ENCODE measurements around the gene CFAP90. TPM values are rescaled to one million over a fixed set of nuclear protein-coding genes. Genes with fewer than 3 reads are reported as not detected.

Gene CFAP90
- total RNA-seq (2012; rRNA removed), result not detected in 2 replicates

- Histone ChIP-seq H3K4me3 (ENCODE audit: low read length) (peak within 1 kb of the TSS; percentile 68), H3K9me3 (replicated peaks; ENCODE audit: low read length) (no peaks in the 10 kb centered on the region), H3K4me2 (ENCODE audit: low read length) (peak within 1 kb of the TSS; percentile 88), H3K36me3 (ENCODE audit: insufficient read depth, low read length) (no peaks in the 10 kb centered on the region), H3K9ac (ENCODE audit: low read depth, low read length) (no peak within 1 kb of the TSS), H3K4me1 (ENCODE audit: control insufficient read depth, insufficient read depth, low read length) (peaks cover 4% of the 10 kb centered on the region), H3K27me3 (ENCODE audit: control insufficient read depth, insufficient read depth, low read length) (peaks cover 30% of the 10 kb centered on the region)
These were observed at the start of gene CFAP90 for GRCh38 chr5:7850395-7851239. Gene CFAP90, minus strand, starts transcription at chr5:7851133. Its CDS starts 112 bp downstream, at chr5:7851021.

GRCh38 chr5:7897014-7897600 is 46.2 kb upstream of the CFAP90 start:
- H3K36me3 ChIP-seq (ENCODE audit: insufficient read depth, low read length), result peaks cover 79% of the 10 kb centered on the region
- no peak overlapping the region for H3K4me3 ChIP-seq (ENCODE audit: low read length)
- H3K9ac ChIP-seq (ENCODE audit: low read depth, low read length), result no peak overlapping the region
- no peaks in the 10 kb centered on the region for H3K27me3 ChIP-seq (ENCODE audit: control insufficient read depth, insufficient read depth, low read length)
- no peaks in the 10 kb centered on the region for H3K9me3 ChIP-seq (replicated peaks; ENCODE audit: low read length)
- no peaks in the 10 kb centered on the region for H3K4me1 ChIP-seq (ENCODE audit: control insufficient read depth, insufficient read depth, low read length)
- no peak overlapping the region for H3K4me2 ChIP-seq (ENCODE audit: low read length)

- Histone ChIP-seq H3K9ac (ENCODE audit: low read depth, low read length) (no peak overlapping the region), H3K27me3 (ENCODE audit: control insufficient read depth, insufficient read depth, low read length) (no peaks in the 10 kb centered on the region), H3K9me3 (replicated peaks; ENCODE audit: low read length) (no peaks in the 10 kb centered on the region), H3K36me3 (ENCODE audit: insufficient read depth, low read length) (peaks cover 76% of the 10 kb centered on the region), H3K4me2 (ENCODE audit: low read length) (no peak overlapping the region), H3K4me1 (ENCODE audit: control insufficient read depth, insufficient read depth, low read length) (no peaks in the 10 kb centered on the region), H3K4me3 (ENCODE audit: low read length) (no peak overlapping the region)
These were observed 43.9 kb upstream of the CFAP90 start for GRCh38 chr5:7894860-7895259.

GRCh38 chr5:7894439-7894838 is 43.5 kb upstream of the CFAP90 start:
- Histone ChIP-seq H3K4me1 (ENCODE audit: control insufficient read depth, insufficient read depth, low read length) (no peaks in the 10 kb centered on the region), H3K9ac (ENCODE audit: low read depth, low read length) (no peak overlapping the region)

GRCh38 chr5:7888901-7889300 is 38.0 kb upstream of the CFAP90 start:
- Histone ChIP-seq H3K36me3 (ENCODE audit: insufficient read depth, low read length) (peaks cover 61% of the 10 kb centered on the region), H3K9me3 (replicated peaks; ENCODE audit: low read length) (no peaks in the 10 kb centered on the region), H3K4me2 (ENCODE audit: low read length) (no peak overlapping the region), H3K27me3 (ENCODE audit: control insufficient read depth, insufficient read depth, low read length) (no peaks in the 10 kb centered on the region), H3K9ac (ENCODE audit: low read depth, low read length) (no peak overlapping the region), H3K4me1 (ENCODE audit: control insufficient read depth, insufficient read depth, low read length) (peaks cover 8% of the 10 kb centered on the region), H3K4me3 (ENCODE audit: low read length) (no peak overlapping the region)

More at GRCh38 chr5:7894439-7894838, 43.5 kb upstream of the CFAP90 start:
- H3K4me2 ChIP-seq (ENCODE audit: low read length), result no peak overlapping the region
- H3K4me3 ChIP-seq (ENCODE audit: low read length), result no peak overlapping the region
- H3K9me3 ChIP-seq (replicated peaks; ENCODE audit: low read length), result no peaks in the 10 kb centered on the region
- H3K27me3 ChIP-seq (ENCODE audit: control insufficient read depth, insufficient read depth, low read length), result no peaks in the 10 kb centered on the region
- peaks cover 78% of the 10 kb centered on the region for H3K36me3 ChIP-seq (ENCODE audit: insufficient read depth, low read length)

- Histone ChIP-seq H3K4me3 (ENCODE audit: low read length) (no peak overlapping the region), H3K9me3 (replicated peaks; ENCODE audit: low read length) (no peaks in the 10 kb centered on the region), H3K27me3 (ENCODE audit: control insufficient read depth, insufficient read depth, low read length) (no peaks in the 10 kb centered on the region), H3K9ac (ENCODE audit: low read depth, low read length) (no peak overlapping the region), H3K4me1 (ENCODE audit: control insufficient read depth, insufficient read depth, low read length) (peaks cover 8% of the 10 kb centered on the region), H3K4me2 (ENCODE audit: low read length) (no peak overlapping the region), H3K36me3 (ENCODE audit: insufficient read depth, low read length) (peaks cover 56% of the 10 kb centered on the region)
These were observed 36.0 kb upstream of the CFAP90 start for GRCh38 chr5:7886849-7887475.

- Histone ChIP-seq H3K9me3 (replicated peaks; ENCODE audit: low read length) (no peaks in the 10 kb centered on the region), H3K4me3 (ENCODE audit: low read length) (no peak overlapping the region), H3K4me1 (ENCODE audit: control insufficient read depth, insufficient read depth, low read length) (peaks cover 8% of the 10 kb centered on the region), H3K4me2 (ENCODE audit: low read length) (no peak overlapping the region), H3K27me3 (ENCODE audit: control insufficient read depth, insufficient read depth, low read length) (no peaks in the 10 kb centered on the region), H3K36me3 (ENCODE audit: insufficient read depth, low read length) (peaks cover 58% of the 10 kb centered on the region), H3K9ac (ENCODE audit: low read depth, low read length) (no peak overlapping the region)
These were observed 33.7 kb upstream of the CFAP90 start for GRCh38 chr5:7884491-7885267.

GRCh38 chr5:7882926-7883325 is 32.0 kb upstream of the CFAP90 start:
- H3K27me3 ChIP-seq (ENCODE audit: control insufficient read depth, insufficient read depth, low read length), result no peaks in the 10 kb centered on the region
- H3K36me3 ChIP-seq (ENCODE audit: insufficient read depth, low read length), result peaks cover 57% of the 10 kb centered on the region
- no peaks in the 10 kb centered on the region for H3K9me3 ChIP-seq (replicated peaks; ENCODE audit: low read length)
- H3K9ac ChIP-seq (ENCODE audit: low read depth, low read length), result no peak overlapping the region
- H3K4me1 ChIP-seq (ENCODE audit: control insufficient read depth, insufficient read depth, low read length), result peaks cover 12% of the 10 kb centered on the region
- H3K4me2 ChIP-seq (ENCODE audit: low read length), result no peak overlapping the region
- H3K4me3 ChIP-seq (ENCODE audit: low read length), result no peak overlapping the region

GRCh38 chr5:7881816-7882215 is 30.9 kb upstream of the CFAP90 start:
- no peak overlapping the region for H3K4me3 ChIP-seq (ENCODE audit: low read length)
- H3K9me3 ChIP-seq (replicated peaks; ENCODE audit: low read length), result no peaks in the 10 kb centered on the region
- no peaks in the 10 kb centered on the region for H3K27me3 ChIP-seq (ENCODE audit: control insufficient read depth, insufficient read depth, low read length)
- H3K9ac ChIP-seq (ENCODE audit: low read depth, low read length), result no peak overlapping the region
- no peak overlapping the region for H3K4me2 ChIP-seq (ENCODE audit: low read length)
- peaks cover 60% of the 10 kb centered on the region for H3K36me3 ChIP-seq (ENCODE audit: insufficient read depth, low read length)
- peaks cover 20% of the 10 kb centered on the region for H3K4me1 ChIP-seq (ENCODE audit: control insufficient read depth, insufficient read depth, low read length)

- Histone ChIP-seq H3K4me1 (ENCODE audit: control insufficient read depth, insufficient read depth, low read length) (peaks cover 28% of the 10 kb centered on the region), H3K4me2 (ENCODE audit: low read length) (no peak overlapping the region), H3K27me3 (ENCODE audit: control insufficient read depth, insufficient read depth, low read length) (no peaks in the 10 kb centered on the region), H3K36me3 (ENCODE audit: insufficient read depth, low read length) (peaks cover 60% of the 10 kb centered on the region), H3K9me3 (replicated peaks; ENCODE audit: low read length) (no peaks in the 10 kb centered on the region), H3K9ac (ENCODE audit: low read depth, low read length) (no peak overlapping the region), H3K4me3 (ENCODE audit: low read length) (no peak overlapping the region)
These were observed 30.2 kb upstream of the CFAP90 start for GRCh38 chr5:7881091-7881490.

GRCh38 chr5:7878381-7878873 is 27.5 kb upstream of the CFAP90 start:
- no peak overlapping the region for H3K4me2 ChIP-seq (ENCODE audit: low read length)
- no peaks in the 10 kb centered on the region for H3K9me3 ChIP-seq (replicated peaks; ENCODE audit: low read length)
- peaks cover 28% of the 10 kb centered on the region for H3K4me1 ChIP-seq (ENCODE audit: control insufficient read depth, insufficient read depth, low read length)
- H3K9ac ChIP-seq (ENCODE audit: low read depth, low read length), result no peak overlapping the region
- H3K27me3 ChIP-seq (ENCODE audit: control insufficient read depth, insufficient read depth, low read length), result no peaks in the 10 kb centered on the region
- peaks cover 52% of the 10 kb centered on the region for H3K36me3 ChIP-seq (ENCODE audit: insufficient read depth, low read length)
- no peak overlapping the region for H3K4me3 ChIP-seq (ENCODE audit: low read length)

Data from skeletal muscle satellite cell (primary cell).